Loucy (cell line): ENCODE measurements around the gene BMERB1.

Experiments used
- H2AFZ ChIP-seq: fragments of 200-600 bp; sonication (generic); 2 replicates; pipeline ENCODE4 v1.6.0; 2016; ENCODE audit warnings: antibody characterized with exemption, mild to moderate bottlenecking, low read length, moderate library complexity
- H3F3A ChIP-seq: fragments of 200-600 bp; 2 replicates; pipeline ENCODE4 v1.6.0; 2016; ENCODE audit warnings: antibody characterized with exemption, low read depth, mild to moderate bottlenecking
- H3K27me3 ChIP-seq: fragments of 200-600 bp; sonication (generic); 2 replicates; pipeline ENCODE4 v1.6.1; 2014; ENCODE audit warnings: low read length, mild to moderate bottlenecking; ENCODE audit not compliant: insufficient read depth, poor library complexity, severe bottlenecking
- H3K36me3 ChIP-seq: fragments of 200-600 bp; sonication (generic); 2 replicates; pipeline ENCODE4 v1.6.1; 2016; ENCODE audit warnings: low read length; ENCODE audit not compliant: insufficient read depth
- H3K4me1 ChIP-seq: fragments of 200-600 bp; sonication (generic); 2 replicates; pipeline ENCODE4 v1.5.1; 2014; ENCODE audit warnings: low read length, mild to moderate bottlenecking; ENCODE audit not compliant: insufficient read depth, poor library complexity, severe bottlenecking
- H3K4me2 ChIP-seq: fragments of 200-600 bp; sonication (generic); 2 replicates; pipeline ENCODE4 v1.6.0; 2014; ENCODE audit warnings: antibody characterized with exemption, low read length, low read depth, mild to moderate bottlenecking; ENCODE audit not compliant: poor library complexity, severe bottlenecking
- H3K4me3 ChIP-seq: fragments of 200-600 bp; sonication (generic); 2 replicates; pipeline ENCODE4 v1.5.1; 2014; ENCODE audit warnings: low read length, mild to moderate bottlenecking, mixed read lengths; ENCODE audit not compliant: poor library complexity, severe bottlenecking
- H3K79me2 ChIP-seq: fragments of 200-600 bp; sonication (generic); 2 replicates; pipeline ENCODE4 v1.6.1; 2014; ENCODE audit warnings: low read length; ENCODE audit not compliant: insufficient read depth
- H3K9ac ChIP-seq: fragments of 200-600 bp; sonication (generic); 2 replicates; pipeline ENCODE4 v1.6.0; 2014; ENCODE audit warnings: mild to moderate bottlenecking, low read depth, low read length, moderate library complexity; ENCODE audit not compliant: poor library complexity, severe bottlenecking
- H3K9me2 ChIP-seq: fragments of 200-600 bp; sonication (generic); replicated peaks from 2 replicates; pipeline ENCODE4 v1.6.1; 2016; ENCODE audit warnings: low read depth, low read length, mixed read lengths
- H3K9me3 ChIP-seq: fragments of 200-600 bp; sonication (generic); 2 replicates; pipeline ENCODE4 v1.6.1; 2014; ENCODE audit warnings: mild to moderate bottlenecking, antibody characterized with exemption, low read length, low read depth; ENCODE audit not compliant: insufficient read depth
- H4K20me1 ChIP-seq: fragments of 200-600 bp; sonication (generic); 2 replicates; pipeline ENCODE4 v1.6.0; 2014; ENCODE audit warnings: antibody characterized with exemption, low read length, mild to moderate bottlenecking; ENCODE audit not compliant: insufficient read depth, poor library complexity, severe bottlenecking
- CTCF ChIP-seq: fragments of 200-600 bp; sonication (generic); conservative IDR thresholded peaks from 2 replicates; pipeline ENCODE4 v1.5.1; 2014; ENCODE audit warnings: mild to moderate bottlenecking, antibody characterized with exemption, low read length
- EZH2phosphoT487 ChIP-seq: fragments of 200-600 bp; IDR thresholded peaks from 2 replicates; pipeline ENCODE4 v1.6.1; 2018; ENCODE audit warnings: antibody characterized with exemption, mild to moderate bottlenecking, moderate library complexity, borderline replicate concordance

BMERB1 gene

GRCh38 chr16:15494236-15494635 is 59.8 kb downstream of the BMERB1 start:
- no peak for TF ChIP-seq EZH2phosphoT487
- TF ChIP-seq CTCF = no peak
- H3K79me2 ChIP-seq = no peaks in the 10 kb centered on the region
- no peaks in the 10 kb centered on the region for H4K20me1 ChIP-seq

GRCh38 chr16:15495898-15496297 is 61.5 kb downstream of the BMERB1 start:
- no peaks in the 10 kb centered on the region for H3K79me2 ChIP-seq

More at GRCh38 chr16:15494236-15494635, 59.8 kb downstream of the BMERB1 start:
- no peak overlapping the region for H3K4me2 ChIP-seq
- no peaks in the 10 kb centered on the region for H3K9me2 ChIP-seq
- no peaks in the 10 kb centered on the region for H3K36me3 ChIP-seq
- no peaks in the 10 kb centered on the region for H3K9me3 ChIP-seq
- H3K9ac ChIP-seq = no peak overlapping the region
- H2AFZ ChIP-seq = no peak overlapping the region
- no peaks in the 10 kb centered on the region for H3K4me1 ChIP-seq
- no peaks in the 10 kb centered on the region for H3K27me3 ChIP-seq
- no peaks in the 10 kb centered on the region for H3F3A ChIP-seq
- H3K4me3 ChIP-seq = no peak overlapping the region

GRCh38 chr16:15498427-15499175 is 64.2 kb downstream of the BMERB1 start:
- no peaks in the 10 kb centered on the region for H3K27me3 ChIP-seq
- TF ChIP-seq CTCF (no peak), EZH2phosphoT487 (no peak)
- H2AFZ ChIP-seq = no peak overlapping the region
- H3K36me3 ChIP-seq = no peaks in the 10 kb centered on the region
- H3K9me3 ChIP-seq = no peaks in the 10 kb centered on the region
- no peak overlapping the region for H3K4me3 ChIP-seq
- no peaks in the 10 kb centered on the region for H3K79me2 ChIP-seq
- no peaks in the 10 kb centered on the region for H3K4me1 ChIP-seq
- no peaks in the 10 kb centered on the region for H3K9me2 ChIP-seq
- no peak overlapping the region for H3K9ac ChIP-seq
- no peaks in the 10 kb centered on the region for H3F3A ChIP-seq
- no peak overlapping the region for H3K4me2 ChIP-seq
- H4K20me1 ChIP-seq = no peaks in the 10 kb centered on the region

More at GRCh38 chr16:15495898-15496297, 61.5 kb downstream of the BMERB1 start:
- no peaks in the 10 kb centered on the region for H3K4me1 ChIP-seq
- H3K9me3 ChIP-seq = no peaks in the 10 kb centered on the region
- H3K4me3 ChIP-seq = no peak overlapping the region
- no peaks in the 10 kb centered on the region for H3K36me3 ChIP-seq
- no peak overlapping the region for H3K4me2 ChIP-seq
- TF ChIP-seq EZH2phosphoT487 (no peak), CTCF (no peak)
- H2AFZ ChIP-seq = no peak overlapping the region
- H4K20me1 ChIP-seq = no peaks in the 10 kb centered on the region
- H3K9me2 ChIP-seq = no peaks in the 10 kb centered on the region
- no peaks in the 10 kb centered on the region for H3F3A ChIP-seq
- no peaks in the 10 kb centered on the region for H3K27me3 ChIP-seq
- no peak overlapping the region for H3K9ac ChIP-seq
